ENCODE results near the gene DLG2.
"Not testable (repeated sequence)": the region's sequence is repeated elsewhere in the genome, so short reads cannot be mapped to it uniquely, and the experiment has no call there.

DLG2 gene

GRCh38 chr11:84372381-84372950, 1254.7 kb downstream of the DLG2 start:
- DNase-seq (ENCODE audit: low spot score) = no peak

- DNase-seq (ENCODE audit: low spot score) = no peak
Measured at GRCh38 chr11:84358034-84358433, 1269.1 kb downstream of the DLG2 start.

GRCh38 chr11:84355911-84356310, 1271.2 kb downstream of the DLG2 start:
- no peak for DNase-seq (ENCODE audit: low spot score)

GRCh38 chr11:84345597-84345996, 1281.5 kb downstream of the DLG2 start:
- no peak for DNase-seq (ENCODE audit: low spot score)

- no peak for DNase-seq (ENCODE audit: low spot score)
Measured at GRCh38 chr11:84345027-84345426, 1282.1 kb downstream of the DLG2 start.

- DNase-seq (ENCODE audit: low spot score) = no peak
Measured at GRCh38 chr11:84339796-84340195, 1287.3 kb downstream of the DLG2 start.

GRCh38 chr11:84333221-84333620, 1293.9 kb downstream of the DLG2 start:
- peak; percentile 37 for DNase-seq (ENCODE audit: low spot score)

- no peak for DNase-seq (ENCODE audit: low spot score)
Measured at GRCh38 chr11:84322211-84322610, 1304.9 kb downstream of the DLG2 start.

- no peak for DNase-seq (ENCODE audit: low spot score)
Measured at GRCh38 chr11:84319863-84320262, 1307.3 kb downstream of the DLG2 start.

GRCh38 chr11:84316866-84317555, 1310.1 kb downstream of the DLG2 start:
- DNase-seq (ENCODE audit: low spot score) = peak; percentile 91

GRCh38 chr11:84313830-84314359, 1313.2 kb downstream of the DLG2 start:
- DNase-seq (ENCODE audit: low spot score) = peak; percentile 56

- no peak for DNase-seq (ENCODE audit: low spot score)
Measured at GRCh38 chr11:84310268-84310667, 1316.9 kb downstream of the DLG2 start.

- DNase-seq (ENCODE audit: low spot score) = not testable (repeated sequence)
Measured at GRCh38 chr11:84308491-84308890, 1318.7 kb downstream of the DLG2 start.

GRCh38 chr11:84300092-84300491, 1327.1 kb downstream of the DLG2 start:
- no peak for DNase-seq (ENCODE audit: low spot score)

GRCh38 chr11:84297570-84297969, 1329.6 kb downstream of the DLG2 start:
- no peak for DNase-seq (ENCODE audit: low spot score)

- DNase-seq (ENCODE audit: low spot score) = no peak
Measured at GRCh38 chr11:84295815-84296214, 1331.3 kb downstream of the DLG2 start.

- DNase-seq (ENCODE audit: low spot score) = no peak
Measured at GRCh38 chr11:84292955-84293354, 1334.2 kb downstream of the DLG2 start.

GRCh38 chr11:84292006-84292405, 1335.1 kb downstream of the DLG2 start:
- DNase-seq (ENCODE audit: low spot score) = no peak

- DNase-seq (ENCODE audit: low spot score) = no peak
Measured at GRCh38 chr11:84290647-84291046, 1336.5 kb downstream of the DLG2 start.

GRCh38 chr11:84289381-84289906, 1337.7 kb downstream of the DLG2 start:
- no peak for DNase-seq (ENCODE audit: low spot score)

- DNase-seq (ENCODE audit: low spot score) = no peak
Measured at GRCh38 chr11:84273541-84273940, 1353.6 kb downstream of the DLG2 start.

GRCh38 chr11:84270466-84270865, 1356.7 kb downstream of the DLG2 start:
- DNase-seq (ENCODE audit: low spot score) = no peak

GRCh38 chr11:84264066-84264465, 1363.1 kb downstream of the DLG2 start:
- DNase-seq (ENCODE audit: low spot score) = peak; percentile 98
